Natural killer cell (primary cell): ENCODE results near the gene RNGTT. TPM values are rescaled to one million over a fixed set of nuclear protein-coding genes. Genes with fewer than 3 reads are reported as not detected.
A peak's percentile ranks its signal among the peaks of the same experiment; 100 is the strongest.

Source experiments
- ATAC-seq, 3 donors: fragments of 150-1000 bp in 2 of 3; fragments of 200-7000 bp in 1 of 3; cut with Tn5 transposase; 1 replicate in 1 of 3; 2 replicates in 2 of 3; pipeline ENCODE4 v1.10.0; 2021; ENCODE audit warnings: mild to moderate bottlenecking in 2 of 3, moderate library complexity in 2 of 3
- DNase-seq, 2 donors: peaks; one replicate each; pipeline versions ENCODE4 v3.0.0 to v3.0.0-alpha.2; 2013 to 2021; ENCODE audit warnings: mixed read lengths in 1 of 2
- H3K27ac ChIP-seq: one replicate; pipeline ENCODE4 v1.5.1; 2013; ENCODE audit warnings: mild to moderate bottlenecking, low read length
- H3K27me3 ChIP-seq: one replicate; pipeline ENCODE4 v1.6.1; 2013; ENCODE audit warnings: low read length; ENCODE audit not compliant: control insufficient read depth, insufficient read depth
- H3K36me3 ChIP-seq: one replicate; pipeline ENCODE4 v1.6.1; 2013; ENCODE audit warnings: low read length; ENCODE audit not compliant: control insufficient read depth, insufficient read depth
- H3K4me1 ChIP-seq: one replicate; pipeline ENCODE4 v1.6.1; 2013; ENCODE audit warnings: low read length; ENCODE audit not compliant: control insufficient read depth, insufficient read depth
- H3K4me3 ChIP-seq: one replicate; pipeline ENCODE4 v1.5.1; 2013; ENCODE audit warnings: low read length
- H3K9me3 ChIP-seq: one replicate; pipeline ENCODE4 v1.6.1; 2013; ENCODE audit warnings: low read length; ENCODE audit not compliant: control insufficient read depth, insufficient read depth
- H3K27ac Mint-ChIP-seq, 2 donors: one replicate each; pipeline ENCODE4 v1.8.0; 2022; ENCODE audit warnings: mild to moderate bottlenecking in 2 of 2, mixed read lengths in 2 of 2, moderate library complexity in 1 of 2
- H3K27me3 Mint-ChIP-seq, 2 donors: one replicate each; pipeline ENCODE4 v1.8.0; 2022; ENCODE audit warnings: low read depth in 2 of 2, mixed read lengths in 2 of 2
- H3K36me3 Mint-ChIP-seq: one replicate; pipeline ENCODE4 v1.8.0; 2022; ENCODE audit warnings: mixed read lengths
- H3K4me1 Mint-ChIP-seq, 2 donors: one replicate each; pipeline ENCODE4 v1.8.0; 2022; ENCODE audit warnings: mixed read lengths in 2 of 2
- H3K4me3 Mint-ChIP-seq: one replicate; pipeline ENCODE4 v1.8.0; 2022; ENCODE audit warnings: mild to moderate bottlenecking, moderate library complexity, mixed read lengths
- H3K9me3 Mint-ChIP-seq, 2 donors: one replicate each; pipeline ENCODE4 v1.8.0; 2022; ENCODE audit warnings: mixed read lengths in 2 of 2
- CTCF ChIP-seq: fragments of 200-600 bp; IDR thresholded peaks from one replicate; pipeline ENCODE4 v1.8.0; 2022; ENCODE audit warnings: antibody characterized with exemption
- WGBS: methylation state at CpG from one replicate; pipeline ENCODE4 v1.1.7; 2013; ENCODE audit warnings: missing lambda C conversion rate; ENCODE audit not compliant: insufficient coverage; 5-methylcytosine and 5-hydroxymethylcytosine counted together
- intact Hi-C: fragments of 100-400 bp; cut with micrococcal nuclease; formaldehyde crosslinking; loops from one replicate; pipeline ENCODE4 v1.14.2; 2022
- total RNA-seq, 4 donors: library from RNA; stranded (reverse); fragments of 120-200 nt in 1 of 4; gene quantifications; one replicate each; pipeline versions ENCODE4 v1.2.3 to v1.2.4, GENCODE V29; 2013 to 2022

The RNGTT gene
- total RNA-seq, 3 donors from 2014 or later (not counting 1 experiment from before 2014, with no cell fraction given): 23.1 to 27.2 (median 23.1) TPM

- Histone ChIP-seq H3K27me3 (no peaks in the 10 kb centered on the region), H3K27ac (no peak overlapping the region), H3K9me3 (peaks cover 12% of the 10 kb centered on the region), H3K4me3 (no peak overlapping the region), H3K36me3 (no peaks in the 10 kb centered on the region), H3K4me1 (peaks cover 17% of the 10 kb centered on the region)
- Mint-ChIP-seq H3K36me3 (peaks cover 10% of the 10 kb centered on the region), H3K27ac (peak overlapping the region; percentile 35 to 89), H3K4me3 (peak overlapping the region; percentile 93), H3K27me3 (no peaks in the 10 kb centered on the region), H3K4me1 (peaks cover 32 to 42% of the 10 kb centered on the region in 2 donors), H3K9me3 (peaks cover 3 to 4% of the 10 kb centered on the region in 2 donors)
- no peak for ATAC-seq
- DNase-seq: peak in 1 of 2 donors; percentile 9
- intact Hi-C loops: no loop called here
- TF ChIP-seq CTCF: no peak
- 99% methylated on average over 5 of the region's 5 CpGs for WGBS
Measured at GRCh38 chr6:88964509-88964908, 1.1 kb upstream of the RNGTT start.

- Mint-ChIP-seq H3K4me1 (peaks cover 37 to 55% of the 10 kb centered on the region in 2 donors), H3K27me3 (no peaks in the 10 kb centered on the region), H3K27ac (no peak overlapping the region), H3K36me3 (peaks cover 5% of the 10 kb centered on the region), H3K4me3 (no peak overlapping the region), H3K9me3 (peaks cover 0 to 7% of the 10 kb centered on the region in 2 donors)
- no peak for TF ChIP-seq CTCF
- no peak for ATAC-seq
- no peak for DNase-seq
- Histone ChIP-seq H3K27me3 (no peaks in the 10 kb centered on the region), H3K27ac (no peak overlapping the region), H3K9me3 (peaks cover 4% of the 10 kb centered on the region), H3K36me3 (no peaks in the 10 kb centered on the region), H3K4me1 (peaks cover 13% of the 10 kb centered on the region), H3K4me3 (no peak overlapping the region)
- intact Hi-C loops: no loop called here
Measured at GRCh38 chr6:88958842-88959241, 4.6 kb downstream of the RNGTT start.

GRCh38 chr6:88953550-88954386, 9.7 kb downstream of the RNGTT start:
- Histone ChIP-seq H3K27ac (no peak overlapping the region), H3K27me3 (no peaks in the 10 kb centered on the region), H3K36me3 (no peaks in the 10 kb centered on the region), H3K4me1 (no peaks in the 10 kb centered on the region), H3K9me3 (peaks cover 12% of the 10 kb centered on the region), H3K4me3 (no peak overlapping the region)
- ATAC-seq (no peak), DNase-seq (no peak)
- no peak for TF ChIP-seq CTCF
- Mint-ChIP-seq H3K4me1 (peaks cover 32 to 49% of the 10 kb centered on the region in 2 donors), H3K27me3 (no peaks in the 10 kb centered on the region), H3K9me3 (peaks cover 0 to 13% of the 10 kb centered on the region in 2 donors), H3K27ac (no peak overlapping the region), H3K36me3 (peaks cover 17% of the 10 kb centered on the region), H3K4me3 (no peak overlapping the region)
- 100% methylated on average over 1 of the region's 2 CpGs for WGBS
- intact Hi-C loops: no loop called here
